Transverse colon (tissue), 3 donors: ENCODE results near the gene CSF3R.

Experiments used
- EP300 ChIP-seq: sonication (generic); formaldehyde crosslinking; IDR thresholded peaks from one replicate; pipeline ENCODE4 v1.6.1; 2017; ENCODE audit warnings: antibody characterized with exemption, low read depth
- POLR2AphosphoS5 ChIP-seq, 3 donors: sonication (generic); formaldehyde crosslinking; IDR thresholded peaks; one replicate each; pipeline ENCODE4 v1.6.1; 2016; ENCODE audit warnings: antibody characterized with exemption in 3 of 3

- no peak for TF ChIP-seq EP300
- TF ChIP-seq POLR2AphosphoS5 (IDR thresholded peaks at IDR 0.05), result peak; percentile 89 to 94 (median 92)
Observed at GRCh38 chr1:36450270-36450918, 32.3 kb downstream of the CSF3R start, which contains the start of gene OSCP1.
